Camera-type eye (tissue), 1 donor: ENCODE measurements around the gene NSFL1C. TPM values are rescaled to one million over a fixed set of nuclear protein-coding genes. Genes with fewer than 3 reads are reported as not detected.

Source experiments
- total RNA-seq: library from RNA; depleted of rRNA; stranded (reverse); fragments of >200 nt; gene quantifications from one replicate; pipeline ENCODE4 v1.2.3, GENCODE V29; 2014

NSFL1C gene
- 48.7 TPM for total RNA-seq

GRCh38 chr20:1466211-1467081 lies at the start of gene NSFL1C:
NSFL1C (minus strand) TSS chr20:1466849; CDS start chr20:1466824, 25 bp downstream.

GRCh38 chr20:1491281-1491840 lies 24.7 kb upstream of the NSFL1C start, which contains the start of gene SIRPB2:
SIRPB2 (minus strand) TSS chr20:1491420; CDS start chr20:1491359, 61 bp downstream.

GRCh38 chr20:1392693-1393506 lies 73.7 kb downstream of the NSFL1C start, which contains the start of gene FKBP1A:
FKBP1A (minus strand) TSS chr20:1393054; CDS start chr20:1392998, 56 bp downstream.

Other genes starting within 250 kb of the NSFL1C start
- gene RAD21L1, start 240.8 kb downstream of the NSFL1C start, total RNA-seq = 0.38 TPM
- gene SNPH, start 200.6 kb downstream of the NSFL1C start, total RNA-seq = 9.7 TPM
- 2.7 TPM for gene SDCBP2, start 137.7 kb downstream of the NSFL1C start, total RNA-seq
- 73.3 TPM for gene FKBP1A, start 73.8 kb downstream of the NSFL1C start, total RNA-seq
- 1.2 TPM for gene SIRPB2, start 24.6 kb upstream of the NSFL1C start, total RNA-seq
- not detected for gene SIRPD, start 90.9 kb upstream of the NSFL1C start, total RNA-seq
- gene SIRPB1, start 153.2 kb upstream of the NSFL1C start, total RNA-seq = not detected
- not detected for gene SIRPG, start 190.9 kb upstream of the NSFL1C start, total RNA-seq